GM12892 (cell line): ENCODE results near the gene PPP4C.

Source experiments
- POLR2A ChIP-seq: IDR thresholded peaks from 2 replicates; pipeline ENCODE4 v1.6.1; 2011; ENCODE audit warnings: low read depth, low read length, control low read depth
- POLR2AphosphoS5 ChIP-seq: IDR thresholded peaks from 2 replicates; pipeline ENCODE4 v1.6.1; 2011; ENCODE audit warnings: low read depth, low read length, control low read depth
- TAF1 ChIP-seq: IDR thresholded peaks from 2 replicates; pipeline ENCODE4 v1.6.1; 2011; ENCODE audit warnings: low read depth, mild to moderate bottlenecking, control low read depth, low read length, borderline replicate concordance

- TF ChIP-seq POLR2A, result no peak
- no peak for TF ChIP-seq POLR2AphosphoS5
- no peak for TF ChIP-seq TAF1
These were observed 32.5 kb downstream of the PPP4C start for GRCh38 chr16:30108059-30108850.
